Frontal cortex (tissue), 4 donors: Measurements from ENCODE around the gene COL24A1. TPM values are rescaled to one million over a fixed set of nuclear protein-coding genes. Genes with fewer than 3 reads are reported as not detected.
"Not testable (repeated sequence)": the region's sequence is repeated elsewhere in the genome, so short reads cannot be mapped to it uniquely, and the experiment has no call there.

ENCODE experiments used
- DNase-seq, 2 donors: peaks; one replicate each; pipeline ENCODE4 v3.0.0; 2012; ENCODE audit warnings: low spot score in 2 of 2
- FAIRE-seq: peaks from 2 replicates; lab custom pipeline; 2012; peaks lifted over from hg19 to GRCh38; lab: Jason Lieb, UNC
- total RNA-seq: library from RNA; depleted of rRNA; stranded (reverse); fragments of >200 nt; gene quantifications from one replicate; pipeline ENCODE4 v1.2.3, GENCODE V29; 2014
- donor health status: control.
- donor health status: control.
- donor health status: control.

COL24A1 gene
- total RNA-seq, 1 donor from 2014 or later = 1.6 TPM

- FAIRE-seq = no peak
Observed at GRCh38 chr1:85839459-85839858, 317.1 kb downstream of the COL24A1 start.

GRCh38 chr1:85838238-85838637 lies 318.3 kb downstream of the COL24A1 start:
- FAIRE-seq (no peak), DNase-seq (no peak)

More at GRCh38 chr1:85839459-85839858, 317.1 kb downstream of the COL24A1 start:
- DNase-seq = no peak

- no peak for FAIRE-seq
- no peak for DNase-seq
Observed at GRCh38 chr1:85836736-85837135, 319.8 kb downstream of the COL24A1 start.

GRCh38 chr1:85833165-85833564 lies 323.4 kb downstream of the COL24A1 start:
- FAIRE-seq, DNase-seq: not testable (repeated sequence)

GRCh38 chr1:85830837-85831236 lies 325.7 kb downstream of the COL24A1 start:
- FAIRE-seq = no peak
- DNase-seq = no peak

- no peak for DNase-seq
- no peak for FAIRE-seq
Observed at GRCh38 chr1:85824066-85824840, 332.3 kb downstream of the COL24A1 start.

GRCh38 chr1:85822696-85823095 lies 333.9 kb downstream of the COL24A1 start:
- FAIRE-seq (no peak), DNase-seq (no peak)

GRCh38 chr1:85818371-85818770 lies 338.2 kb downstream of the COL24A1 start:
- no peak for FAIRE-seq
- no peak for DNase-seq

- no peak for DNase-seq
- FAIRE-seq = no peak
Observed at GRCh38 chr1:85816606-85817005, 340.0 kb downstream of the COL24A1 start.

GRCh38 chr1:85815906-85816305 lies 340.7 kb downstream of the COL24A1 start:
- no peak for FAIRE-seq
- no peak for DNase-seq

GRCh38 chr1:85806236-85806965 lies 350.2 kb downstream of the COL24A1 start:
- FAIRE-seq (no peak), DNase-seq (no peak)

- FAIRE-seq (no peak), DNase-seq (no peak)
Observed at GRCh38 chr1:85801520-85801919, 355.1 kb downstream of the COL24A1 start.

GRCh38 chr1:85799737-85800136 lies 356.8 kb downstream of the COL24A1 start:
- FAIRE-seq = no peak
- no peak for DNase-seq

GRCh38 chr1:85798419-85798818 lies 358.2 kb downstream of the COL24A1 start:
- FAIRE-seq (no peak), DNase-seq (no peak)

- FAIRE-seq, DNase-seq: not testable (repeated sequence)
Observed at GRCh38 chr1:85777021-85777420, 379.6 kb downstream of the COL24A1 start.

GRCh38 chr1:85762804-85763203 lies 393.8 kb downstream of the COL24A1 start:
- DNase-seq = no peak
- FAIRE-seq = no peak

- FAIRE-seq = no peak
- no peak for DNase-seq
Observed at GRCh38 chr1:85756864-85757263, 399.7 kb downstream of the COL24A1 start.

GRCh38 chr1:85748120-85748519 lies 408.5 kb downstream of the COL24A1 start:
- DNase-seq (no peak), FAIRE-seq (no peak)

GRCh38 chr1:85746777-85747176 lies 409.8 kb downstream of the COL24A1 start:
- no peak for FAIRE-seq
- DNase-seq = no peak

GRCh38 chr1:85743814-85744213 lies 412.8 kb downstream of the COL24A1 start:
- no peak for DNase-seq
- FAIRE-seq = no peak

GRCh38 chr1:85734931-85735330 lies 421.6 kb downstream of the COL24A1 start:
- no peak for FAIRE-seq

More at GRCh38 chr1:85734931-85735330, 421.6 kb downstream of the COL24A1 start:
- DNase-seq = no peak
